Activated naive CD4-positive, alpha-beta T cell treated with Interleukin-2 at 50 U/mL for 16 hours (primary cell): ENCODE measurements around the gene TFDP1.

Source experiments
- DNase-seq: peaks from one replicate; pipeline ENCODE4 v3.0.0-alpha.2; 2020

TFDP1 gene

DNA sequence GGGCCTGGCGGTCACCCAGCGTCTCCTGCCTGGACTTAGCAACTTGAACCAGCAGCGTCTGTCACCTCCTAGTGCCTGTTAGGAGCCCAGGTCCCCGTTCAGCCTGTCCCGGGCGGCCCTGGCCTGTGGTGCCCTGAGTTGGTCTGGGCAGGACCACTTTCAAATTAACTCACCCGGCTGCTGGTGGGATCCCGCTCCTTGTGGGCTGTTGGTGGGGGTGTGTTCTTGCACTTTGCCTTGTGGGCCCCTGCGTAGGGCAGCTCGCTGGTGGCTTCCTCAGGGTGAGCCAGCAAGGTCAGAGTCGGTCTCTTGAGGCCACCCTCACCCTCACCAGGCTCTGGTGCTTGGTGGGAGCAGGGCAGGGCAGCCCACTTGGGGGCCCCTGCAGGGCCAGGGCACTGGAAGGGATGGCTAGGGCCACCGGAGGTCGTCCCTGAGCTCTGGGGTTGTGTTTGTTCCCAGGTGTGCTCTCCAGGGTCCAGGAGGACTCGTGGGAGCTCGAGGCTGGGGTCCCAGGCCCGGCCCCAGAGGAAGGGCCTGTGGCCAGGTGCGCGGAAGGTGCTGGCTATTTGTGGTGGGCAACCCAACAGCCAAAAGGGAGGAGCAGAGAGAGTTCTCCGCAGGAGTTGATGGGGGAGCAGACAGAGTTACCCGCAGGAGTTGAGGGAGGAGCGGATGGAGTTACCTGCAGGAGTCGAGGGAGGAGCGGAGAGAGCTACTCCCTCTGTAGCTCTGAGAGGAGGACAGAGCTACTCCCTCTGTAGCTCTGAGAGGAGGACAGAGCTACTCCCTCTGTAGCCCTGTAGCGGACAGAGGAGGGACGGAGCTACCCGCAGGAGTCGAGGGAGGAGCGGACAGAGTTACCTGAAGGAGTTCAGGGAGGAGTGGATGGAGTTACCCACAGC, 16.9 kb downstream of the TFDP1 start:
- no peak for DNase-seq

DNA sequence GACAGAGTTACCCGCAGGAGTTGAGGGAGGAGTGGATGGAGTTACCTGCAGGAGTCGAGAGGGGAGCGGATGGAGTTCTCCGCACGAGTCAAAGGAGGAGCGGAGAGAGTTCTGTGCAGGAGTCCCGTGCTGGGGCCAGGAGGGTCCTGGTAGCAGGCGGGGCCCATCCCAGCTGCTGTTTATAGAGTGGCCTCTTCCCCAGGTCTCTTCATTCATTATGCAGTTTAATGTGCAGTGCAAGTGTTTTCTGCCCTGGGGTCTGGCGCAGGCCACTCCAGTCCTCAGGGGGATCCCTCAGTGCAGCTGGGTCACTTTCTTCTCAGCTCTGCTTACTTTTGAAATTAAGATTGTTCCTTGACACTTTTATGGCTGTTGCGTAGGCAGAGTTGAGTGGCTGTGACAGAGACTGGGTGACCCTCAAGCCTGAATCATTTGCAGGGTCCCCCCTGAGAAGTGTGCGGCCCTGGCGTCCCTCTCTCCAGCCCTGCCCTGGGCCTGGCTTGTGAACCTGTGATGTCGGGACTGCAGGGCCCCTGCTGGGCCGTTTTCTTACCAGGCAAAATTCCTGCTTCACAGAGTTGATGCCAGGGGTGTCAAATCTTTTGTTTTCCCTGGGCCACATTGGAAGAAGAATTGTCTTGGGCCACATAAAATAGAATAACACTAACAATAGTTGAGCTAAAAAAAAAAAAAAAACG, 17.9 kb downstream of the TFDP1 start:
- no peak for DNase-seq

DNA sequence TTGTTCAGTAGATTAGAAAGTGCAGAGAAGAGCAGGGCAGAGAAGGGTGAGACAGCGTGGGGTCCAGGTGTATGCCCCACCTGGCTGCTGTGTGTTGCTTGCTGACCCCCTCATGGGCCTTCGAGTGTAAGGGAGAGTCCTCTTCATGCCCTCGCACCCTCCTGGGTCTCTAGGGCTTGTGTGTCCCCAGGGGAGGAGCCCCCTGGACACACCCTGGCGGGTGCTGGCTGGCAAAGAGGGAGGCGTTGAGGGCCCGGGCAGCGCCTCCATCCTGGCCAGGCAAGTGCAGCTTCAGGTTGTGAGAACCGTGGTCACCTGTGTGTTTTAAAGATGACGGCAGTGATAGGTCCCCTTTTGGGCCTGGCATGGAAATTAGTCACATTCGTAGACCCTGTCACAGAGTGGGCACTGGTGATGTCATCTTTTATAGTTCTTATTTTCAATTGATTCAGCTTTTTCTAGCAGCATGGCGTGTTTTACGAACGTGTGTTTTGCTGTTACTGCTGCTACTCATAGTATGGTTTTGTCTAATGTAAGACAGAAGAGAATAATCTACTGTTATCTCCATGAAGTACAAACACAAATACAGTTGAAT, 18.7 kb downstream of the TFDP1 start:
- no peak for DNase-seq

DNA sequence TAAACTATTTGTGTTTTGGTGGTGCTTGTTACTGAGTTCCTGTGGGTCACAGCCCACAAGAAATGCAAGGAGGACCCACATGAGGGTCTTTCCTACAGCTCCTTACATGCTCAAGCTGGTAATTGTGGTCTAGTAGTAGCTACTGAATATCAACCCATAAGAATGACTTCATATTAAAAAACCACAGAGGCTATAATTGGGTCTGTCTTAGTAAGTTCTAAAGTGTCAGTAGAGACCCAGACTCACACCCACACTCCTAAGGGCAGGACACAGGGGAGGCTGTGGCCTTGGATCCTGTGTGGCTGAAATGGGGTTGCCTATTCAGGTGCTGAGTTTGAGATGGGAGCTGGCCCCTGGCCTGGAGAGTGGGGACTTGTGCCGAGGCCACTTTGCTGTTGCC, 19.6 kb downstream of the TFDP1 start:
- no peak for DNase-seq

DNA sequence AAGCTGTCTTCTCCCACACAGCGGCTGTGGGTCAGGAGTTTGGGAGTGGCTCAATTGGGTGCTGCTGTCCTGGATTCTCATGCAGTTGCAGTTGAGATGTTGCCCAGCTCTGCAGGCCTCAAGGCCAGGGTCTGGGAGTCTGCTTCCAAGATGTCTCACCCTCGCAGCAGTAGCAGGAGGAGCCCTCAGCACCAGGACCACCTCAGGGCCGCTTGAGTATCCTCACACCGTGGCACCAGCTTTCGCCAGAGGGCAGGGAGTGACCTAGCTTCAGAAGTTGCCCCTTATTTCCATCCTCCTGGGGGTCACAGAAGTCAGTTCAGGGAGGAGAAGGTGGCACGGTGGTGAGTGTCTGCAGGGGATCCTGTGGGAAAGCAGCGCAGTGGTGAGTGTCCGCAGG, 20.9 kb downstream of the TFDP1 start:
- DNase-seq: no peak

DNA sequence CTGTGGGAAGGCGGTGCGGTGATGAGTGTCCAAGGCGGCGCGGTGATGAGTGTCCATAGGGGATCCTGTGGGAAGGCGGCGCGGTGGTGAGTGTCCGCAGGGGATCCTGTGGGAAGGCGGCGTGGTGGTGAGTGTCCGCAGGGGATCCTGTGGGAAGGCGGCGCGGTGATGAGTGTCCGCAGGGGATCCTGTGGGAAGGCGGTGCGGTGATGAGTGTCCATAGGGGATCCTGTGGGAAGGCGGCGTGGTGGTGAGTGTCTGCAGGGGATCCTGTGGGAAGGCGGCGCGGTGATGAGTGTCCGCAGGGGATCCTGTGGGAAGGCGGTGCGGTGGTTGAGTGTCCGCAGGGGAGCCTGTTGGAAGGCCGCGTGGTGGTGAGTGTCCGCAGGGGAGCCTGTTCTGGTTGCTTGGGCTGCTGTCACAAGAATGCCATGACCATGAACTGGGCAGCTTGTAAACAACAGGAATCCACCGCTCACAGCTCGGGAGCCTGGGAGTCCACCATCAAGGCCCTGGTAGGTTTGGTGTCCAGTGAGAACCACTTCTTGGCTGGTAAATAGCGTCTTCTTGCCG, 21.4 kb downstream of the TFDP1 start:
- no peak for DNase-seq

DNA sequence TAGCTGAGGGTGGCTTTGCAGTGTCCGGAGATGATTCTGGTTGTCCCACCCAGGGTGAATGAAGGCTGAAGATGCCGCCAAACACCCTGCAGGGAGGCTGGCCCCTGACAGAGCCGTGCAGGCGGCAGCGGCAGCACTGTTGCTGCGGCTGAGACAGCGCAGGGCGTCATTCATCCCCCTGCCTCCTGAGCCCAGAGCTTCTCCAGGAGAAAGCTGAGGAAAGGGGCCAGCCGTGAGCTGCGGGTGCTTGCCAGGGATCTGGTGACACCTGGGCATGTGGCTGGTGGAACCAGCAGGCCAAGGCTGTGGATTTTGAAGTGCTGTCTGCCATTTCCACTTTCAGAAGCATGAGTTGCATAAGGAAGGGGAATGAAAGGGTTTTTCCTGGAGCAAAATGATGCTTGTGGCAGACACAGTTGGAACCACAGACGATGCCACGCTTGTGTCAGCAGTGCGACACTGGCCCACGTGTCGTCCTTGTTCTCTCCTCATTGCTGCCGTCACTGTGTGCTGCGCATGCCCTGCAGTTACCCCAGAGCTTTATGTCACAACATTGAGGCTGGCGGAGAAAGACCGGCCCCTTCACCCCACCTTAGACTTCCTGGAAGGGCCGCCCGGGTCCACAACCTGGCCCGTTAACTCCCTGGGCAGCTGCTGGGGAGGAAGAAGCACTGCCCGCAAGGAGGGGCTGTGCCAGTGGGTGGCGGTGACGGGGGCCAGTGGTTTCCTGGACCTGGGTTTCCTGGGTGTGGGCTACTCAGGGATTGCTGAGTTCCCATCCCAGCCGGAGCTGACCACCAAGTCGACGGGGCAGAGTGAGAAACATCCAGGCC, 22.7 kb downstream of the TFDP1 start:
- DNase-seq: no peak

DNA sequence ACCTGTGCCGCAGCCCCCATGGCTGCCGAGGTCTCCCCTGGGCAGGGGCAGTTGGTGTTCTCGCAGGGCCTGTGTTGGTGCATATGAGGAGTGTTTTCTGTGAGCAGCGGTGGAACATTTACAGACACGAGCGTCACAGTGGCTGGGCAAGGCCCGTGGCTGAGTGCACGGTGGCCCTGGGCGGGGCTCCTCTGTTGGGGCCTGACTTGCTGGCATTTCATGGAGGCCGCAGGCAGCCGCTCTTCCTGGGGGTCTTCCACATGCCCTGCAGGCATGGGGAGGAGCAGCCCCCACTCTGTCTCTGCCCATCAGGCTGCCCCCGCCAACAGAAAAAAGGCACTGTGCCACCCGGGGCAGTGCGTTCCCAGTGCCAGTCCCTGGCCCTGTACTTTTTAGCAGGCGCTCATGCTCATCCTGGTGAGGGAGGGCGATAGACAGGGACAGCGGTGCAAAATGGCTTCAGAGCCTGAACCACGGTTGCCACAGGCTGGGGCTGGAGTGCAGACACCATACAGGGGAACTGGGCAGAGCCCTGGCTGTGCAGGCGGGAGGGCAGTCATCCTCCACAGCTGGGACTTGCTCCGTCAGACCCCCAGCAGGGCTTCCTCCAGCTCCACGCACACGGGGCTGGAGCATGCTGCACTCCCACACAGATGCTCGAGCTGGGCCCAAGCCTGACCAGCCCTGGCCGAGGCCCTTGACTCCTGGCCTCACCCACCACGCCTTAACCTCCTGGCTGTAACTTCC, 23.5 kb downstream of the TFDP1 start:
- DNase-seq: no peak

DNA sequence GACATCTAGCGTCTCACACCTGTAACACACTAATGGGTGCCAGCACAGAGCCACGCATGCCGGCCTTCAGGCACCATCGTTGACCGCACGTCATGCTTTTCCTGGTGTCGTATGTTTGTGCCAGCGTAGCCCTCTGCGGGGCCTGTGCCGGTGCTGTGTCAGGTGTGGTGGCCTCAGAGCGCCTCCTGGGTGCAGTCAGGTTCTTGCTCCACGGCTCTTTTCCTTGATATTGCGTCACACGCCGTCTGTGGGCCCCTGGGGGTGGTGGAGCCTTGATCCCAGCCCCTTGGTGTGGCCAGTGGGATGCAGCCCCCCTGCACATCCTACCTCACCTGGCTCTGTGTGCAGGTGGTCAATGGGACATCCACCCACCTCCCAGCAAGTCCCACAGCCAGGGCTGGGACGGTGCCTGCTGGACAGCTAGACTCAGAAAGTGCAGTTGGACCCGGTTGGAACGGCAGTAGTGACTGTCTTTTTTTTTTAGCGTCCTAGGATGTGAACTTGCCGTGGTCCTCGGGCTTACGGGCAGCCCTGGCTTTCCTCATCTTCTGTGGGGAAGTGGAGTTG, 24.5 kb downstream of the TFDP1 start:
- no peak for DNase-seq

DNA sequence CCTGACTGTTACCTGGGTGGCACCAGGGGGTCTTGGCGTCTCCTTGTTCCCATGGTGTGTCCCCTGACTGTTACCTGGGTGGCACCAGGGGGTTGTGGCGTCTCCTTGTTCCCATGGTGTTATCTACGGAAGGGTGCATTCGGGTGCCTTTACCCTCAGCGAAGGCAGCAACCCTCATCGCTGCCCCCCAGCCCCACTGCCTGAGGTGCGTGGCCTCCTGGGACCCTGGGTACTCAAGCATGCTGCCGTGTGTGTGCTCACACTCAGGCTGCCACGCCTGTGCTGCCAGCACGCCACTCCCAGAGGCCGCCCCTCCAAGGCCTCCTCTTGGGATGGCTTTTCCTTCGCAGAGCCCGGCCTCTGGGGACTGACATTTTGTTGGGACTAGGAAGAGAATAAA, 25.1 kb downstream of the TFDP1 start:
- DNase-seq: no peak

DNA sequence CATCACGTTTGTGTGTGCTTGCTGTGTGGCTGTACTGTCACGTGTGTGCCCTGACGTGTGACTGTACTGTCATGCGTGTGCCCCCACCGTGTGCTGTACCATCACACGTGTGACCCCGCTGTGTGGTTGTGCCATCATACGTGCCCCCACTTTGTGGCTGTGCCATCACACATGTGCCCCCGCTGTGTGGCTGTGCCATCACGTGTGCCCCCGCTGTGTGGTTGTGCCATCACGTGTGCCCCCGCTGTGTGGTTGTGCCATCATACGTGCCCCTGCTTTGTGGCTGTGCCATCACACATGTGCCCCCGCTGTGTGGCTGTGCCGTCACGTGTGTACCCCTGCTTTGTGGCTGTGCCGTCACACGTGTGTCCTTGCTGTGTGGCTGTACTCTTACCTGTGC, 25.7 kb downstream of the TFDP1 start:
- no peak for DNase-seq

DNA sequence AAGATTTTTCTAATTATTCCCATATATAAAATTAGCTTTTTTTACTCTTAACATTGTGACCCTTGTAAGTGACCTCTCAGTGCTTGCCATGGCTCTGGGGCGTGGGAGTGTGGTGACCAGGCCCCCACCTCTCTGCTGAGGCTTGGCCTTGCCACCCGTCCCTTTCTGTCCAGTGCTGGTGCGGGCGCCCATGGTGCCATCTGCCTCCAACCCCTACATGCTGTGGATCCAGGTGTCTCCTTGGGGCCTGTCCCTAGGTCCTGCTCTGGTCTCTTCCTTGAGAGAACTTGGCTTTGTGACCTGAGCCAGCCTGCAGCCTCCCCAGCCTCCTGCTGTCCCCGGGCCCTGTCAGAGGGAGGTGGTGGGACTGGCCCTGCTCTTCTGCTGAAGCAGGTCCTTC, 27.4 kb downstream of the TFDP1 start:
- no peak for DNase-seq

DNA sequence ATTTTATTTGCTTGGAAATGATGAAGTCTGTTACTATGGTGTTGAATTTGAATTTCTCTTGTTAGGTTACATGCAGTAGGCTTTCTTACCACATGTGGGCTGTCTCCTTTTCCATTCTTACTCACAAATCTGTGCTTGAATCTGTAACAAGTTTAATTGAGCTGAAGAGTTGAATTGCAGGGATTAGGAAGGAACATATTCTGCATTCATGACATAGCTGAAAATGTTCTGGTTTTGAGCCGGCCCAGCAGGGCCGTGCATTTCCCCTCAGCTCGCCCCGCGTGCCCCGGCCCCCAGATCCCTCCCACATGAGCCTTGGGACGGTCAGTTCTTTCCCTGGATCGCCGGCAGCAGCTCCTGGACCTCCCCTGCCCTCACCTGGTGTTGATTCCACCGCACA, 28.1 kb downstream of the TFDP1 start:
- no peak for DNase-seq

DNA sequence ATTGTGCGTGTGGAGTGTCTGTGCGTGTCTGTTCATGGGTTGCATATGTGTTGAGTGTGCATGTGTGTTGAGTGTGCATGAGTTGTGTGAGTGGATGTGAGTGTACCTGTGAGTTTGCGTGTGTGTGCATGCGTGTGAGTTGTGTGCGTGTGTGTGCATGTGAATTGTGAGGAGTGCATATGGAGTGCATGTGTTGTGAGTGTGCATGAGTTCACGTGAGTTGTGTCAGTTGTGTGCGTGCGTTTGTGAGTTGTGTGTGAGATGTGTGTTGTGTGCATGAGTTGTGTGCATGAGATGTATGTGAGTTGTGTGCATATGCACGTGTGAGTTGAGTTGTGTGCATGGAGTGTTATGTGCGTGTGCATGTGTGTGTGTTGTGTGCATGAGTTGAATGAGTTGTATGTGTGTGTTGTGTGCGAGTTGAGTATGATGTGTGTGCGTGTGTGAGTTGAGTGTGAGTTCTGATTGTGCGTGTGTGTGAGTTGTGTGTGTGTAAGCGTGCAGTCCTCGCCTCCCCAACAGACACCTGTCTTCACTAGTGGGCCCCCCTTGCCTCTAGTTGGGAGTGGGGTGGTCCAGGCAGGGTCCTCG, 29.3 kb downstream of the TFDP1 start:
- DNase-seq: no peak

DNA sequence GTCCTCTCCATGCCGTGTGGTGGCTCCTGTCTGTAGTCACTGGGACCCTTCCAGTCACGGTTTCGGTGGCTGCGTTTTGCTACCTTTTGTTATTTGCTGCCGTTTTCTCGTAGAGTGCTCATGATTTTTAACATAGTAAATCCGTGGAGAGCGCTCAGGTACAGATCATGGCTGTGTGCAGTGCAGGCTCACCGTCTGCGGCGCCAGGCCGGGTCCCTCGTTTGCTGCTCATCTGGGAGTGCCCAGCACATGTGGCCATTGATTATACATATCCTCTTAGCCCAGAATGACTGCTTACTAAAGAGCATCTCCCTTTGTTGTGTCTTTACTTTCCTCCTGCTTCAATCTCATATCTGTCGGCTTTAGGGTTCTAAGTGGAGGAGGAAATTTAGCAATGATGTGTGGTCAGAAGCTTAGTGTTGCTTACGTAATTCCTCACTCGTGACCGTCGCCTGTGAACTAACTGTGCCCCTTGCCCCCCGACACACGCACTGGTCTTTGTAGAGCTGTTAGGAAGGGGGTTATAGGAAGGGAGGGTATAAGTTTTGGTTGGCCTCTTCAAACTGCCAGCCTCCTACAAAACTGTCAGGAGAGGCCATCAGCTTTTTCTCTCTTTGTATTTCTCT, 31.8 kb downstream of the TFDP1 start:
- no peak for DNase-seq

DNA sequence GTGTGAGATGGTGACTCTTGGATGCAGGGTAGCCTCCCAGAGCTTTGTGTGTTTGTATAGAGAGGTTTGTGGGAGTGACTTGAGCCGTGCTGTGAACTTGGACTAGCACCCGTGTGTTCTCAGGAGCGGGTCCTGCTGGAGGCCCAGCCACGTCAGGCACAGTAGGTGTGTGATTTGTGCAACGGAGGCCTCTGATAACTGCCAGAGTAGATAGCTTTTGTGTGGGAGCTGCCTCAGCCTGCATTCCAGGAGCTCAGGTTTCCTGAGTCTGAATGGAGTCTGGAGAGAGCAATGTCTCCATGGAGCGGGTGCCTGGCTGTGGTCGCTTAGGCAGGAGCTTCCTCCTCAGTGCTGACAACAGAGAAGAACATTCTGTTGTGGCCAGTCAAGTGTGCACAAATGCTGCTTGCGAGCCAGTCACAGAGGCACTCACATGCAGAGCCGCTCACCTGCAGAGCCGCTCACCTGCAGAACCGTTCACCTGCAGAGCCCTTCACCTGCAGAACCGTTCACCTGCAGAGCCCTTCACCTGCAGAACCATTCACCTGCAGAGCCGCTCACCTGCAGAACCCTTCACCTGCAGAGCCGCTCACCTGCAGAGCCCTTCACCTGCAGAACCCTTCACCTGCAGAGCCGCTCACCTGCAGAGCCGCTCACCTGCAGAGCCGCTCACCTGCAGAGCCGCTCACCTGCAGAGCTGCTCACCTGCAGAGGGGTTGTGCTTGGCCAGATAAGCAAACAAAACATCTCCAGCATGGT, 32.6 kb downstream of the TFDP1 start:
- no peak for DNase-seq

DNA sequence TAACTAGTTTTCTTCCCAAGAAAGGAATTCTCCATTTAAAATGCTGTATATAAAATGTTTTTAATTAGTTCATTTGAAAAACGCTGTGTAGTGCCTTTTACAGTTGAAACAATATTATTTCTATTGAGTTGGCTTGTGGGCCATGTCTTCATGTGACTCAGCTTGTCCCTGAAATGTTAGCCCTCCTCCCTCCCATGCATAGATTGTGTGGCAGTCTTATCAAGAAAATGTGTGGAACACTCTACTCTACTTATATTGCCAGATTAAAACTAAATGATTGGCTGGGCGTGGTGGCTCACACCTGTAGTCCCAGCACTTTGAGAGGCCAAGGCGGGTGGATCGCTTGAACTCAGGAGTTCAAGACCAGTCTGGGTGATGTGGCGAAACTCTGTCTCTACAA, 33.4 kb downstream of the TFDP1 start:
- no peak for DNase-seq

DNA sequence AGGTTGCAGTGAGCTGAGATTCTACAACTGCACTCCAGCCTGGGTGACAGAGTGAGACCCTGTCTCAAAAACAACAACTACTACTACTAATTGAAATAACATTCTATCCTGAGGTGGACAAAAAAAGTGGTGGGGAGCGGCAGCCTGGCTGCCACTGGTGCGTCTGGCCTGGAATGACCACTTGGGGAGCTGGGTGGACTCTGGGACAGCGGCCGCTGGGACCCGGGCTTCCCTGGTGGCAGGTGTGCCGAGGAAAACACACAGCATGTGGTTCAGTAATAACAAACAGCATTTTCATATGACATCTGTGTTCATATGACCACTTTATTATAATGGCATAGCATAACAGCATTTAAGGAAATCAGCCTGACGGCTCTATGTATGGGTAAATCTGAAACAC, 33.9 kb downstream of the TFDP1 start:
- DNase-seq: no peak

DNA sequence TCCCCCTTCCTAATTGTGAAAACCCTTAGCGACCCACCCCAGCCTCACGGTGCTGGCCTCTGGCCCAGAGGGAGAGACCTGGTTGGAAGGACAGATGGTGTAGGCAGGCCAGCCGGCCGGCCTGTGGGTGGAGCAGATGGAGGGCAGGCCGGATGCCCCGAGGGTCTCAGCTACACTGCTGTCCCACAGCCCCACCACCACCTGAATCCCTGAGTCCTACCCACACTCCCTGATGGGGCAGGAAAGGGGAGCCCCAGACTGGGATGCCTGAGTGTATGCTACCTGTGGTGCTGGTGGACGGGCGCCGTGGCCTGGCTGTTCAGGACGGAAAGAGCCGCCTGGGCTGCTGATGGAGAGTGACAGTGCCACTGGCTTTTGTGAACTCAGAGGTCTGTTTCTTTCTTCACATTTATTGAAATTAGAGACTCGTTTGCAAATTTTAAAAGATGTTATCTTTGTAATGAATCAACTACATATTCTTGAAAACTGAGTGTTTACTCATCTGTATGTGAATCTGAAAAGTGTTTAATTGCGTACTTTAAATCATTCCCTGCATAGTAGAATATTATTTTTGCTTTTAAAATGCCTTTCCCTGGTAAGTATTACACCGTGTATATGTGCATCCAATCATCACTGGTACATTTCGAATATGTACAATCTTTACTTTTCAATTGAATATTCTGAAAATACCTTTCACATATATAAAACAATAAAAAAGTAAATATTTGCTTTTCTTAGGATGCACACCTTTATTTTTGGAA, 35.7 kb downstream of the TFDP1 start:
- no peak for DNase-seq
